AG09319 (cell line): ENCODE results near the gene SNX17.

Experiments used
- DNase-seq: peaks from one replicate; pipeline ENCODE4 v3.0.0-alpha.2; 2010; ENCODE audit warnings: low read depth; ENCODE audit errors: extremely low read depth
- CTCF ChIP-seq: IDR thresholded peaks from 2 replicates; pipeline ENCODE4 v1.5.1; 2011; ENCODE audit warnings: low read depth, mild to moderate bottlenecking, inconsistent platforms, low read length, moderate library complexity

The SNX17 gene, protein sequence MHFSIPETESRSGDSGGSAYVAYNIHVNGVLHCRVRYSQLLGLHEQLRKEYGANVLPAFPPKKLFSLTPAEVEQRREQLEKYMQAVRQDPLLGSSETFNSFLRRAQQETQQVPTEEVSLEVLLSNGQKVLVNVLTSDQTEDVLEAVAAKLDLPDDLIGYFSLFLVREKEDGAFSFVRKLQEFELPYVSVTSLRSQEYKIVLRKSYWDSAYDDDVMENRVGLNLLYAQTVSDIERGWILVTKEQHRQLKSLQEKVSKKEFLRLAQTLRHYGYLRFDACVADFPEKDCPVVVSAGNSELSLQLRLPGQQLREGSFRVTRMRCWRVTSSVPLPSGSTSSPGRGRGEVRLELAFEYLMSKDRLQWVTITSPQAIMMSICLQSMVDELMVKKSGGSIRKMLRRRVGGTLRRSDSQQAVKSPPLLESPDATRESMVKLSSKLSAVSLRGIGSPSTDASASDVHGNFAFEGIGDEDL

GRCh38 chr2:27370026-27370815 is at the start of gene SNX17, which contains the start of gene EIF2B4:
Gene SNX17 (plus strand): TSS chr2:27370616. CDS start chr2:27370744, 128 bp downstream.
Gene EIF2B4 (minus strand): TSS chr2:27370338. CDS start chr2:27370314, 24 bp downstream.
- peak; percentile 98 for DNase-seq
- peak; percentile 81 for TF ChIP-seq CTCF

GRCh38 chr2:27320958-27321543 is 49.4 kb upstream of the SNX17 start:
- TF ChIP-seq CTCF: peak; percentile 59
- DNase-seq: peak; percentile 93

DNA sequence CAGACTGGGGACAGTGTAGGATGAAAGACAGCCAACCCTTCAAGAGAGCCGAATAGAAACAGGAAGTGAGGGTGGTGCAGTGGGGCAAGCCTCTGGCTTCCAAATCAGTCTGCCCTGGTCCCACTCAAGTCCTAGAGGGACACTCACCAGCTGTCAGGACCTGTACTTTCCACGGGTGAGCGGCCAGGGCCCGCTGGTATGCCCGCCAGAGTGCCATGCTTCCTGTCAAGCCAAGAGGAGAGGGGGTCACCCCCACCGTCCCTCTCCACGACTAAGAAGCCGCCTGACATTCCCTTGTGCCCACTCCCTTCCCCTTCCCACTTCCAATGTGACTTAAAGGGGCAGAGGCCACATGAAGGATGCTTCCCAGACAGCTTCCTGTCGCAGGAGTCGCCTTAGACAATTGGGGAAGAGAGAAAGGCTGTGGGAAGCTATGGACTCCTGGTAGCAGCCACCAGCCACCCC is 48.1 kb upstream of the SNX17 start:
- TF ChIP-seq CTCF: no peak
- no peak for DNase-seq

- peak; percentile 78 for DNase-seq
- no peak for TF ChIP-seq CTCF
Measured at GRCh38 chr2:27322766-27323595, 47.4 kb upstream of the SNX17 start, which contains the start of gene MPV17. Gene MPV17 (minus strand): TSS chr2:27323097. CDS start chr2:27322517, 580 bp downstream.

- DNase-seq: no peak
- no peak for TF ChIP-seq CTCF
Measured at GRCh38 chr2:27323596-27324285, 46.7 kb upstream of the SNX17 start.

DNA sequence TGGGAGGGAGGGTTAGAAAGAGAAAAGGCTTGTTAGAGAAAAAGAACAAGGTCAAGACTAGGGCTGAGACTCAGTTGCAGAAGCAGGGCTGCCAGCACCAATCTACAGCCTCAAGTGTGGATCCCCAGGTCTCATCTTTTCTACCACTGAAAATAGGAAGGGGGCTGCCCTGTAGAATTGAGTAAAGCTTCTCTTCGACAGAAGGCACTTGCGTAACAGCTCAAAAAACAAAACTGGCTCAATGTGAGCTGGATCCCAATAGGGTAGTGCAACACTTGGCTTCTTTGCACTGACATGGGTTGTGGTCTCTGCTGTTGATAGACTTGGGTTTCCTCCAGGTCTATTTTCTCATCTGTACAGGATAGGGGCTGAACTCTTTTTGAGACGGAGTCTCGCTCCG is 45.7 kb upstream of the SNX17 start:
- no peak for TF ChIP-seq CTCF
- no peak for DNase-seq
